ENCODE results near the gene TMEM11.
A peak's percentile ranks its signal among the peaks of the same experiment; 100 is the strongest.
"Not testable (repeated sequence)": the region's sequence is repeated elsewhere in the genome, so short reads cannot be mapped to it uniquely, and the experiment has no call there.

Gene TMEM11

DNA sequence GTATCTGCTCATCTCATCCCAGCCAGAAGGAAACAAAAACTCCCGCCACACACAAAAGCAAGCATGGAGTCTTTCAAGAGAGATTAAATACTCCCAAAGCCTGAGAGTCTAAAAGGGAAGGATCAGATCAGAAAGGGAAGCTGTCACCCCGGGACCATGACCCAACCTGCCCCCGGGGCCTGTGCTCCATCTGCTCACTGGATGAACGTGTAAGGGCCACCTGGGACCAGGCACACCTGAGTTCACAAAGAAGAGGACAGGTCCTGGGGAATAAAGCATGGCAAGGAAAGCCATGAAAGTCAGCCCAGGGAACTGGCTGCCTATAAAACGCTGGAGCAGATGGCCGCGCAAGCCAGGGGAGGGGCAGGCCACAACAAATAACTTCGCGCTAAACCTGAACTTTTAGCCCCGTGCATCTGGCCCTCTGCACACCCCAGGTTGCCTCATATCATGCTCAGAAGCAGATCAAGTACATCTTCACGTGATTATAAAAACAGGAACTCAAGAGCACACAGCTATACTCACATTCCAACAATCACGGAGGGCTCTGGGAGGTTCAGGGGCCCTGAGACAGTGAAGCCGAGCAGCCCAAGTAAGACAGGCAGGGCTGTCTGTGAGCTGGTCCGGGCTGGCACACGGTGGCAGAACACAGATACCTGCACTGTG is 3.4 kb downstream of the TMEM11 start:
- DNase-seq = no peak

DNA sequence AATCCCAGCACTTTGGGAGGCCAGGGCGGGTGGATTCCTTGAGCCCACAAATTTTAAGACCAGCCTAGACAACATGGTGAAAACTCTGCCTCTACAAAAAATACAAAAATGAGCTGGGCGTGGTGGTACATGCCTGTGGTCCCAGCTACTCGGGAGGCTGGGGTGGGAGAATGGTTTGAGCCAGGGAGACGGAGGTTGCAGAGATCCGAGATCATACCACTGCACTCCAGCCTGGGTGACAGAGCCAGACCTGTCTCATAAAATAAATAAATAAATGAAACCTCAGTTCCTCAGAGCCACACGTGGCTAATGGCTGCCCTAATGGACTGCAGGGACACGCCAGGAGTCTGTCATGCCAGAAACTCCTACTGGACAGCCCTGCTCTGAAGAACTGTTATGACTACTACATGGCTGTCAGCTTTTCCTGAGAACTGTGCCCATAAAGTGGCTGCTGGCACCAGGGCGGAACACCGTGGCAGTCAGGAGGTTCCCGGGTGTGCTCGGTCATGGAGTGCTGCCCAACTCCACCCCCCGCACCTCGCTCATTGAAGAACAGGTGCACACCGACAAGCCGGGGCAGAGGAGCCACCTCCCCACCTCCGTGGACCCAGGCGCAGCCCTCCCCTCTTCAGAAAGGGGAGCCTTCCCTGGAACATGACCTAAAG is 4.3 kb downstream of the TMEM11 start:
- peak in 1 of 2 experiments; percentile 43 for DNase-seq

DNA sequence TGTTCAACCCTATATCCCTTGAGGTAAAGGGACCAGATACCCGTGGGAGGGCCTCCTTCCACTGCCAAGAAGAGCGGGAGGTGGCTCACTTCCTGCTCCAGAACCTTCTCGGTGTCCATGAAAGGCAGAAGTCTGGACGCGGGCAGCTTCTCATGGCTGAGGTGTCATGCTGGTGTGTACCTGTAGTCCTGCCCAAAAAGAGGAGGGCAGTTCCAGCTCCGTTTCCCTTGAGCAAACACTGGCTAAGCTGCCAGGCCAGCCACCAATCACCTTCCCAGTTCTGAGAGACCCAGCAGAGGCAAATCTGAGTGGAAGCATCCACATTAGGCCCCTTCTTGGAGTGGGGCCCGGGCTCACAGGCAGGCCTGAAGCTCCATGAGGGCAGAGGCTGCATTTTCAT is 5.6 kb downstream of the TMEM11 start:
- DNase-seq = no peak

DNA sequence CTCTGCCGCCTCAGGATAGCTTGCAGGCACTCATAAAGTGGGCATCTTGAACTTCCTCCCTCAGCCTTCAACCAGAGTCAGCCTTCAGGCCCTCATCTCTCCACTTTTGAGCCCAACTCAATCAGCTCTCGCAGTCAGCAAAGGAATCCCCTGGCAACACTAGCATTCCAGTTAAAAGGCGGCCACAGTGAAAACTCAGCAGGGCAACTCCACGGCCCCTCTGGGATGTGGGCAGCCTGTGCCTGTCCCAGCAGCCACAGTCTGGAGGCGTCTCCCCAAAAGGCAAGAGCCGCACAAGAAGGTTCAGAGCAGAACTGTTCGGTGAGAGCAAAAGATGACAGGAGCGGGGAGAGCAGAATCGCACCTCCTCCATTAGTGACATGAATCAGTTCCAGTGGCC is 9.0 kb downstream of the TMEM11 start:
- DNase-seq = no peak

DNA sequence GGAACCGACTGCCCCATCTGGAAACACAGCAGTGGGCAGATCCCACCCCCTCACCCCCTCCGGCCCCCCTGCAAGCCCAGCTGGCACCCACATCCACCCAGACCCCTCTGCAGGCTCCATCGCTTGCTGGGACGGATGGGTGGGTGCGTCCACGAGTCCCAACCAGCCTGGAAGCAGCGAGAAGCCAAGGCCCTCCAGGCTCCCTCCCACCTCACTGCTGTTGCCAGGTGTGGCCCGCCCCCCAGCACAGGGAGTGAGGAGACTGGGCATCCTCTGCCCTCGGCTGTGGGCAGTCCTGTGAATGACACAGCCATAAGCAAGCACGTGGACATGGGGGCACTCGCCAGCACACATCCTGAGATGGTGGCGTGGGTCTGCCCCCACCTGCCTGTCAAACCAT is 11.4 kb downstream of the TMEM11 start:
- DNase-seq = no peak

DNA sequence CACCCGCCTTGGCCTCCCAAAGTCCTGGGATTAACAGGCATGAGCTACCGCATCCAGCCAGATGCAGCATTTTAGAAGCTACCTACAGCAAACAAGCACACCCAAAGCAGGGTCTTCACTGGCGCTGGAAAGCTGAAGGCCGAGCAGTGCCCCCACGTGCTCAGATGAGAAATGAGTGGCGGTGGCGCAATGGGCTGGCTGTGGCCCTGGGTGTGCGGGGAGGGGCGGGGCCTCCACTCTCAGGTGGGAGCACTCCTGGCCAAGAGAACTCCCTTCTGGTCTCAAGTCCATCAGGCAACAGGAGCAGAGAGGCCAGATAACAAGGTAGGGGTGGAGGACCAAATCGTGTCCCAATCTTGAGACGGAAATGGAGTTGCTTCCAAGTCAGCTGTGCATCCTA is 12.1 kb downstream of the TMEM11 start:
- DNase-seq = no peak

DNA sequence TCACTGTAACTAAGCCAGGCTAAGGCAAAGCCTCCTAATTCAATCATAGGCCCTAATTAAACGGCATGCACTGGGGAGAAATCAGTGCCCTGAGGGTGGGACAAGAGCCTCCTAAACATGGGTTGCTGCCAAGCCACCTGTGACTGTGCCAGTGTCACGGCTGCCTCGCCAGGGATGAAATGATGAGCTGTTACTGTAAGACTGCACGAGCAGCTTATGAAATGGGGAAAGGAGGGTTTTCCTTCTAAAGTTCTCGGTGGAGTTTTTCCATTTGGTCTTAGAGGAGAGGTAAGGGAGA is 12.7 kb downstream of the TMEM11 start:
- no peak for DNase-seq

DNA sequence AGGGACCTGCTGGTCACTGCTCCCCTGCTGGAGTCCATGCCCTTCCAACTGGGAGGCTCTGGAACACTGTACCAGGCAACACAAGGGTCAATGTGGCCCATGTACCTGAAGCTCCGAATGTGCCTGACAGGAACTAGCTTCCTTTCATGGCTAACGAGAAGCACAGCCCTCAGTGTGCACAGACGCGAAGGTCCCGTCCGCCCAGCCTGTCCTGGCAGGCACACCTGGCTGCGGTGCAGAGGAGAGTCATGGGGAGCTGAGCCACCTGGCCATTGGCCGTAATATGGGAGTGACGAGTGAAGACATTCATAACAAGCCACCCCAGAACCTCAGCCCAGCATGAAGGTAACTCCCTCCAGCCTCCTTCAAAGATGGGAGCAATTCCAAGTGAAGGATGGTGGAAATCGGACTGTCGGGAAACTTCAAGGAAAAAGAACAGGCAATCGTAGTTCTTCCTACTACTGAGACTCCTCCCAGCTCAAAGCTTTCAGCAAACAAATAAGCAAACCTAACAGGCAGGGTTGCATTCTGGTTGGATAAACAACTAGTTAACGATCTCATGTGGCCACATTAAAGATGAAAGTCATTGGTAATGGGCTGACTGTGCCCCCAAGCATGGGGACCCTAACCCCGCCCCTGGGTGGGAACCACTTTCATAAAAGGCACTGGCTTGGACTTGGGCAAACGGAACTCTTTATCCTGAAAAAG is 13.2 kb downstream of the TMEM11 start:
- no peak for DNase-seq

DNA sequence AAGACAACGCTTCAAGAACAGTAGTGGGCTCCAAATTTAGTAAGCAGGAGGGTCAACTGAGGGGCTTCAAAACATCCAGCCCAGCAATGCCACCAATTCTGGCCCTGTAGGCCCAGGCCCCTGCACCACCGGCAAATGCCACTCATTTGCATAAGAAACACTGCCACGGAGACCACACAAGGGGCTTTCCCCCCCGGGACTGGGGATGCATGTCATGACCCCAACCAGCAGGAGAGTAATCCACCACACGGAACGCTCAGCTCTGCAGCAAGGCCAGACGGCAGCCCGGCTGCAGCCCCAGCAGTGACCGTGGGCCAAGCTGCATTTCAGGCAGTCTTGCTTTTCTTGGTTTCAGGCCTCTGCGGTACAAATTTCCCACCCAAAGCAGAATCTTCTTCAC is 14.1 kb downstream of the TMEM11 start:
- DNase-seq = no peak

DNA sequence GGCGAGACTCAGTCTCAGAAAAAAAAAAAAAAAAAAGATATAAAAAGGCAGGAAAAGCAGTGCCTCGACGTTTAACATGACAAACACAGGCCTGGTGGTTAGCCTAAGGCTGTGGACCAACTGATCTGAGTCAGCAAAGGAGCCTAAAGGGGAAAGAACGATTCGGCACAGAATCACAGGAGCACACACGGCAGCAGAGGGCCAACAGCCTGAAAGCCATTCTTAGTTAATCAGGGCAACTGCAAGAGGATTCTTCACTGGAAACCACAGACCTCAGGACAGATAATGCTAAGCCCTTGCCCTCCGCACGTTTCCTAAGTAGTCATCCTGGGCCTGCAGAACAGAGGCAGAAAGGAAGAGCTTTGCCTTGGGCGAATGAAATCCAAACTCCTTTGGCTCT is 14.7 kb downstream of the TMEM11 start:
- DNase-seq = no peak

DNA sequence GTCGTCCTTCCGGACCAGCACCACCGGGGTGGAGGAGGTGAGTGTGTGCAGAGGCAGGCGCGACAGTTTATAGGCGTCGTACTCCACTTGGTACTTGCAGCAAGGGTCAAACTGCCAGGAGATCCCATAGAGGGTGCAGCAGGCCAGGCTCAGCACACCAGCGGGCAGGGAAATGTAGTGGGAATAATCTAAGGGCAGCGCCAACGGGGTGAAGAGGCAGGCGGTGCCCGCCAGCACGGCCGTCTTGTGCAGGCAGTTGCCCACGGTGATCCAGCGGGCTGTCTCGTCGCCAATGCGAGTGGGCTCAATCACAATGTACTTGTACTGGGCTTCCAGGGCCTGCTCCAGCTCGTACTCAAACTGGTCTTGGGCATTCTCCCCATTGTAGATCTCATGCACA is 15.6 kb downstream of the TMEM11 start:
- DNase-seq = no peak

DNA sequence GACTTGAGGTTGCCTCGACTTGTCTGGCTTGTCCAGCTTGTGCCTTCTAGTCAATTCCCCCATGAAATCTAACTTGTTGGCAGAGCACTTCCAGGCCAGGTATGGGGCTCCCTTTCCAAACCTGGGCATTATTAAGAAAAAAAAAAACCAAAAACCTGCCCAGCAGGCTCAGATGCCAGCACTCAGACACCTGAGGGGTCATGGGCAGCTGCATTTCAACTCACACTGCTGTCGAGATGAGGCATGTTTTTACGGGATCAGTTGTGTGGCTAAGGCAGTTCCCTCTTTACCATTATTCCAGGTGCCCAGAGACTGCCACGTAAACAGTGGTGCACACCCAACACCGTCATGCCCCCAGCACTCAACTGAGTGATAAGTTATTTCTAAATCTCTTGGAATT is 17.8 kb downstream of the TMEM11 start:
- DNase-seq = no peak

DNA sequence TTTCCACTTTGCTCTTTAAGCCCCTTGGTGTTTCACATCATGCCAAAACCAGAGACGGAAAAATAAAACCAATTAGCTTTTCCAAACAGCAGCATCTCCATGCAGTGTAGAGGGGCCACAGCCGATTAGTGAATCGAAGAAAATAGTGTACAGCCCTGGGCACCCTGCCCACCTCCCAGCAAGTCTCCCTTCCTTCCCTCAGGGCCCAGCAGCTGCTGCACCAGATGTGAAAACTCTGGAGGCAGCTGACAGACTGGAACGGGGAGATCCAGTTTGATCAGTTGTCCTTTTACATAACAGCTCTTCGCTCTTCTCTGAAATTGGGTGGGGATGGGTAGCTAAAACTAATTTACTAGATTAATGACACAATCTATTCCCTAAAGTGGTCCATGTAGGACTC is 19.3 kb downstream of the TMEM11 start:
- no peak for DNase-seq

DNA sequence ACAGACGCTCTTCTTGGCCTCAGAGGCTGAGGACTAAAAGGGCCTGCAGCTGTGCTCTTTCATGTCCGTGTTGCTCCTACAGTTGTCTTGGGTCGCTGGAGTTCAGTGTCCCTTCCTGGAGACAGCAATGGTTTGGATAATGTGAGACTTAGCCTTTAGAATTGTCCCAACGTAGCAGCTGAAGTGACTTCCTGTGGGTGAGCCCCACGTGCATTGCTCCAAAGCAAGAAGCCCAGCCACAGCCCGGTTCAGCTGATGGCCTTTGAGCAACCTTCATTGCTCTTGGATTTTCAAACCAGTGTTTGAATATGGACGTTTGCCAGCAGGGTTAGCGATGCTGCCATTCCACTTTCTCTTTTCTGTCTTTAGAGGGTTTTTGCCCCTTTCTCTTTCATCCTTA is 19.7 kb downstream of the TMEM11 start:
- no peak for DNase-seq

DNA sequence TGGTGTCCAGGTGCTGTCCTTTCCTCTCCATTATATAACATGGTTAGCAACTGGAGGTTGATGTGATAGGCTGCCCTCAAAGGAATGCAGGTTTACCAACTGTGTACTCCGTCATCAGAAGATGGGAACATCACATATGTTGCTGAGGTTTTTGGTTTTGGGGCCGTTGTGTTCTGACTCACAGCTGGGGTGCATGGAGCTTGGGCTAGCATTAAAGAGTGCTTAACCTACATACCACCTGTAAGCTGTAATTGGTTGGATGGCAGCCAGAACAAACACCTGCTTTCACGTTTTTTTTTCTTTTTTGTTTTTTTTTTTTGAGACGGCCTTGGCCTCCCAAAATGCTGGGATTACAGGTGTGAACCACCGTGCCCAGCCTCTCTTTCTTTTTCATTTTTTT is 20.9 kb downstream of the TMEM11 start:
- DNase-seq = no peak

DNA sequence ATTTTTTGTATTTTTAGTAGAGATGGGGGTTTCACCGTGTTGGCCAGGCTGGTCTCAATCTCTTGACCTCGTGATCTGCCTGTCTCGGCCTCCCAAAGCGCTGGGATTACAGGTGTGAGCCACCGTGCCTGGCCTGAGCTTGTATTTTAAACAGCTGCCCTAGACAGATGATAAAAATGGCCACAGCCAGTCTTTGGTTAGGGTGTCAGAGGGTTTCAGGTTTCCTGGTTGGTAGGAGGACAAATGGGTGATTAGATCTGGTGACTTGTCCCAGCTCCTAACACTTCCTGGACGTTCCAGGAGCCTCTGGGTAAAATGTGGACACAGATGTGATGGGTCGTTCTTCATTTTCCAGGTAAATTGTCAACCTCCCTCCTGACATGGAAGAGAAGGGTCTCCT is 21.5 kb downstream of the TMEM11 start:
- DNase-seq = not testable (repeated sequence)

DNA sequence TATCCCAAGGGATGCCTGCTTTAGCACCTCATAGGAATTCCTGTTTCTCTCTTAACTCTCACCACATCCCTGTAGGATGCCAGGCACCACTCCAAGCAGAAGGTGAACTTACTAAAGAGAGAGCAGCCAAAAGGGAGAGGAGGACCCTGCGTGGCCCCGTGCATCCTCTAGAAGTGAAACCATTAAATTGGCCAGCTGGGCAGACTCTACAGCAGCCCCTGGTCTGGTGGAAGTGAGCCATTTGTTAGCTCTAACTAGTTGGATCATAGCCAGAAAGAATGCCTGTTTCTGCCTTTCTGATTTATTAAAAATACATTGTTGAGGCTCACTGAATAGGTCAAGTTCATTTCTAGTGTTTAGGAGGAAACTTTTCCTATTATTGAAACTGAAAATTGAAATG is 22.3 kb downstream of the TMEM11 start:
- DNase-seq = no peak

DNA sequence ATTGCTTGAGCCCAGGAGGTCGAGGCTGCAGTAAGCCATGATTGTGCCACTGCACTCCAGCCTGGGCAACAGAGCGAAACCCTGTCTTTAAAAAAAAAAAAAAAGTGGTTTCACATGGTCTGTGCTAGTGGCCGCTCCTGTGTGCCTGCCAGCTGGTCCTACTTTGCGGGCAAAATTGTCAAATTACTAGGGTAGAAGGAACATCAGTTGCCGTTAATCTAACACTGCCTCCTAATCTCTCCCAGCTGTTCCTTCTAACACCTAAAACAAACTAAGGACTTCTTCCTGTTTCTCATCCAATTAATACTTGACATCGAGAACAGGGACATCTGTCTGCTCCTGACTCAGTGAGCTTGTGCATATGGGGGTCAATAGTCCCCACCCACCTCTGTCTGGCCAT is 23.9 kb downstream of the TMEM11 start:
- DNase-seq = no peak

DNA sequence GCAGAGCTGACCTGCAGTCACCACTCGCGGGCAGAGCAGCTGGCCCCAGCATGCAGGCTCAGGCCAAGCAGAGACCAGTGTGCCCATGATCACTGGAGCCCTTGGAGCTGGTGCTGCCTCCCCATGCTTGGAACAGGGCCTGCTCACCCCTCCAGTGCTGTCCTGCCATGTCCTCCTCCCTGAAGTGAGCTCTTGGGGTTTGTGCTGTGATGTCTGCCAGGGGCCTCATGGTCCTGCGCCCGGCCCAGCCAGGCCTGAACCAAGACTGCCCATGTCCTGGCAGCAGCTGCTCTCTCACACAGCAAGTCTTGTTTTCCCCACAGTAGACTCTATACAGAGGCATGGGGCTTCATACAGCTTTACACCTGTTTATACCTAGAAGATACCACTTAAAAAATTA is 24.6 kb downstream of the TMEM11 start:
- DNase-seq = no peak

DNA sequence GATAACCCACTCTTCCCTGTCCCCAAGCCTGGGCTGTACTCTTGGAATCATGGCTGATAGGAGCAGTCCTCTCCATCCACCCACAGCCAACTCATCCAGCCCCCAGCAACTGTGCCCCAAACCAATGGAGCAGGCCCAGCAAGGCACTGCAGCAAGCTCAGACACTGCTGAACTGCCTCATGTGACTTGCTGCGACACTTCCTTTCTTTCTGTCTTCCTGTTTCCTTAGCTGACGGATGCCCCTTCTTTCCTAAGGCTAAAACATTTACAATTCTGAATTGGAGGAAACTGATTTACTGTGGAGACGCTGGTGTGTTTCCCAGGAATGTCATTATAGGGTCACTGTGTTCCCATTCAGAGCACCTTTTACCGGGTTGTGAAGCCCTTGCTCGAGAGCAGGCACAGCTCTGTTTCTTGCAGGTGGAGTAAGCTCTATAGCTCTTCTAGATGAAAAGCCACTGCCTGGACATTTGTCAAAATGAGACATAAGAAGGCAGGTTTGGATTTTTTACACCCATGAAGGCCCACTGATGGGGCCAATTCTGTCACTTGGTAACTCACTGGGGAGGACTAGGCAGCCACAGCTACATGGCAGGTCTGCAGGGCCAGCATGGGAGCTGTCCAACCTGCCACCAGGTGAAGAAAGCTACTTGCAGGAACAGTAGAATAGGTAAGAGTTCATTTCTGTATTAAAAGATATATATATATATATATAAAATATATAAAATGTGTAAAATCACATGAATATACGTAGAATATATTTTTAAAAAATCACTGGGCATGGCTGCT is 27.4 kb downstream of the TMEM11 start:
- no peak for DNase-seq

DNA sequence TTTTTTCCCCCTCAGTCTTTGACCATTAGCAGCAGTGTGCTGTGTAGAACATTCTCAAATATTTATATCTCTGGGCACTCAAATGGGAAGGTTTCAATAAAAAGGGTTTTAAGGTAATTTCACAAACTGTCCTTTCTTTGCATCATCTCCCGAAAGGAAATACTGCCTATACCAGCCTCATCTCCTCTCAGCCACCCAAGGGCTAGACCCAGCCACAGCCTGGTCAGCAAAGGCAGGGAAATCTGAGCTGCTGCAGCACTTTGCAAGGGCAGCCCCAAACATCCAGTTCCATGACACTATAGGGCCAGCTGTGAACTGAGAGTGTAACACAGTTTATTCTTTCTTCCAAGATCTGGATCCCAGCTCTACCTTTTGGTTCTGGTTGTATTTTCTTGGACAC is 28.9 kb downstream of the TMEM11 start:
- no peak for DNase-seq

DNA sequence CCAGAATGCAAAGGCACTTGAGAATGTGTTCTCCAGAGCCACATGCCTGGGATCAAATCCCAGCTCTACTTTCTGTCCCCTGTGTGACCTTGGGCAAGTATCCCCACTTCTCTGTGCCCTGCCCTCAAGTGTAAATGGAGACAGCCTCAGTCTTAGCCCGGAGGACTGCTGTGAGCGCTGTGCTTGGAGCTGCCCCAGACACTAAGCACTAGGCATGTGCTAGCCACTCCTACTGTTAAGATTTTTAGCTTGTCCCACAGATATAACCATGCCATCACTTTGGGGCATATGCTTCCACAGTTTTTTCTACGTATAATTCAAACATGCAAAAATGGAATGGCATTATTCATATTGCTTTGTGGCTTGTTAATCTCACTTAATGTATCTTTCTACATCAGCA is 29.4 kb downstream of the TMEM11 start:
- DNase-seq = no peak

DNA sequence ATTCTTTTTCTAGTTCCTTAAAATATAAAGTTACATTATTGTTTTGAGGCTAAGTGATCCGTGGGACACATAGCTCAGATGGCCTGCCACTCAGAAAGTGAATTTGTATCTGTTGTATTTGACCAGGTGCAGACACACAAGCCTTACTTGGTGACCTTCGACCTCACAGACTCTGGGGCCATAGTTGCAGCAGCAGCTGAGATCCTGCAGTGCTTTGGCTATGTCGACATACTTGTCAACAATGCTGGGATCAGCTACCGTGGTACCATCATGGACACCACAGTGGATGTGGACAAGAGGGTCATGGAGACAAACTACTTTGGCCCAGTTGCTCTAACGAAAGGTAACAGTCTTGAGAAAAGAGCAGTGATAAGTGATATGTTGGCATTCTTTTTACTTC is 30.5 kb downstream of the TMEM11 start:
- no peak for DNase-seq

All from NCI-H187 (cell line).